AML-193 (cell line): Measurements from ENCODE around the gene SCAMP2.
"Not testable (repeated sequence)": the region's sequence is repeated elsewhere in the genome, so short reads cannot be mapped to it uniquely, and the experiment has no call there.

Source experiments
- DNase-seq, 2 experiments: peaks; one replicate each; lab custom pipeline; 2025; lab: John Stamatoyannopoulos, UW

Gene SCAMP2

DNA sequence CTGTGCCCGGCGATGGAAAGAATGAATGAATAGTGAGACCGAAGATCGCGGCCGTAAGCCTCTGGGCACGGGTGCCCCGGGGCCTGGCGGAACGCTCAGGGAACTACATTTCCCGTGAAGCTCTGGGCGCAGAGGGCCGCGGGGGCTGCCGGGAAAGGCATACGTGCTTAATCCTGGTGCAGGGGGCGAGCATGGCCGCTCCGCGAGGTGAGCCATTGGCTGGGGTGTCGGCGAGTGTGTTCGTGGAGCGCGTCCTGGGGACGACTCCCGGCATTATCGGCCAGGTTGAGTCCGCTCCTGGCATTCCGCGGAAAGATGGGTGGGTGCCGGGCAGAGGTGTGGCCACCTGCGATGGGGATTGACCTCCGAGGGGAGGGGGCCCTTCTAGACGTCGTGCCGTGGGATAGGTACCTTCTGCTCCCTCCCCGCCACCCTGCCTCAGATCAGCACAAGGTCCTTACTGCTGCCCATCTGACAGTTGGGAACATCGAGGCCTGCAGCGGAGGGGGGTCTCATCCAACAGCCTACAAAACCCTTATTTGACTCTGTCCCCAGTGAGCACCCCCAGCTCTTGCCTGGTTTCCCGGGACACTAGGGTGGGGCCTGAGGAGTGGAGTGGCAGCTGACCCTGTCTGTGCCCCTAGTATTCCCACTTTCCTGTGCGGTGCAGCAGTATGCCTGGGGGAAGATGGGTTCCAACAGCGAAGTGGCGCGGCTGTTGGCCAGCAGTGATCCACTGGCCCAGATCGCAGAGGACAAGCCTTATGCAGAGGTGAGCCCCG, 16.9 kb upstream of the SCAMP2 start, which contains the start of gene MPI:
TSS of gene MPI (plus strand) at position 160 of the 782 bp plus-strand sequence. CDS start at position 192, 32 bp downstream.
- DNase-seq = peak; percentile 69 to 74

GRCh38 chr15:74889390-74889882, 16.3 kb upstream of the SCAMP2 start:
- no peak for DNase-seq

GRCh38 chr15:74888716-74889115, 15.6 kb upstream of the SCAMP2 start:
- no peak for DNase-seq

GRCh38 chr15:74887537-74888193, 14.5 kb upstream of the SCAMP2 start:
- DNase-seq = not testable (repeated sequence)

GRCh38 chr15:74885461-74885860, 12.3 kb upstream of the SCAMP2 start:
- DNase-seq = no peak

GRCh38 chr15:74884428-74885223, 11.5 kb upstream of the SCAMP2 start:
- DNase-seq = no peak

DNA sequence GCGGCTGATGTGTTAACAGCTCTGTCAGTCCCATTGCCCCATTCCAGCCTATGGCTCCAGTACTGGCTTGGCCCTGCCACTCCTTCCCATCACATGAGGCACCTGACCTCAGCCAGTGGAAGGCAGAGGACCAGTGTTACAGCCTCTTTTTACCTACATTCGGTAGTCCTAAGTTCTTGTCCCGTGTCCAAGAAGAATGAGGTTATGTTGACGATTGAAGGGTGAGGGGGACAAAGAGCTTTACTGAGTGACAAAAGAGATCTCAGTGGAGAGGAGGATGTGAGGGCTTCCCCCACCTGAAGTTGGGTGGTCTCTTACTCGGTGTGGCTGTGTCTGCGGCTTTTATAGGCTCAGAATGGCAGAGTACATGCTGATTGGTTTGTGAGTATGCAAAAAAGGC, 9.4 kb upstream of the SCAMP2 start:
- DNase-seq = no peak

- DNase-seq = no peak
These were observed 5.1 kb upstream of the SCAMP2 start for GRCh38 chr15:74878273-74878672.

DNA sequence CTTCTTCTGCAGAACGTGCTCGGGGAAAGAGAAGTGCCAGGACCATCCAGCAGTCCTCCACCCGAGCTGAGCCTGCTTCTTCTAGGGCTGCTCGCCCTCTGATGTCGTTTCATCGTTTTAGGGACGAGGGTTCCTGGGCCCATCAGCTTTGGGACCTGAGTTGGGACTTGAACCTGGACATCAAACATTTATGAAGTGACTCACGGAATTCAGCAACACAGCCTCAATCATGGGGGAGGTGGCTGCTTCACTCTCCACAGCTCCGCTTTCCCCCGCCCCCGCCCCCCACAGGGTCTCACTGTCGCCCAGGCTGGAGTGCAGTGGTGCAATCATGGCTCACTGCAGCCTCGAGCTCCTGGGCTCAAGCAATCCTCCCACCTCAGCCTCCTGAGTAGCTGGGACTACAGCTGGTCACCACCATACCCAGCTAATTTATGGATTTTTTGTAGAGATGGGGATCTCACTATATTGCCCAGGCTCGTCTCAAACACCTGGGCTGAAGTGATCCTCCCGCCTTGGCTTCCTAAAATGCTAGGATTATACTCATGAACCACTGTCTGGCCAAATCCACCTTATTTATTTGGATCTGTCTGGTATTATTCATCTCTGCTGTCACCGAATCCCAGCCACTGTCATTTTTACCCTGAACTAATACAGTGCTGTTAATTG, 725 bp upstream of the SCAMP2 start:
- peak; percentile 33 to 47 for DNase-seq

DNA sequence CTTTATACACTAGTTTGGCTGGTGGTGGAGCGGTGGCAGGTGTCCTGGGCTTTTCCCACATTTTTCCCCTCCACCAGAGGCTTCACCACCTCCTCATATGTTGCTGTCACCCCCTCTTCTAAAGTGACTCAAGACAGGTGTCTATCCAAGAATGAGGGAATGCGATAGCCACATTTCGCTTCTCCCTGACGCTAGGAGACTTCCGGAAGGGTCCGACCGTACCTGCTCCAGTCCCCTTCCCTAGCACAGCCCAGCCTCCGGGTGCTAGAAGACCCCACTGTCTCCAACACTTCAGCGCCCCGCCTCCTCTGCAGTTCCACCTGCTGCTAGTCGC, 496 bp downstream of the SCAMP2 start:
- DNase-seq = no peak

DNA sequence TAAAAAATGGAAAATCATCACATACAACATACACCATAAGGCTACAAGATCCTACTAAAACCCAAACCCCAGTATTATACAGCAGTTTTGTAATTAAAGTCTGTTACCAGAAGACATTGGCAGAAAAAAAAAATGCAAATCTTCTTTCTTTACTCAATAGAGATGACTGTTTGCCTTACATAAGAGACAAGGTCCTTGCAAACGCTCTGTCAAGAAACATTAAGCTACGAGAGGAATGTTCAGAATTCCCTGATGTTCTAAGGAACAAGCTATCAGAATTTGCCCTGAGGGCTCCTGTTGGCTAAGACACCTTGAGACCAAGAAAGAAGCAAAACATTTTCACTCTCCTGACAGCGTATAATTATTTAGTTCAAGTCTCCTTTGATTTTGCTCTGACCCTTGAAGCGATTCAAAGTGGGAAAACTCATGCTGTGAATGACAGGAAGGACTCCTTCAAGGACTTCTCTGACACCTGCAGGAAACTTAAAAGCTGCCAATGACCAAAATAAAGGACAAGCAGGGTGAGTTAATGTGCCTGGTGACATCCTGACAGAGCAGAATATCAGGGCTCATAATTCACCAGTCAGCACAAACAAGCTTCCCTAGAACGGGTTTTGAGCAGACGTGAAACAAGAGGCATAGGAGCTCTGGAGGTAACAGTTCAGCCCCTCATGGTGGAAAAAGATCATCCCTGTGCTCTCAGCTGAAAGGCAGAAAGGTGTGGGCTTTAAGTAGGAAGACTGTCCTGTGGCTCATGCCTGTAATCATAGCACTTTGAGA, 2.5 kb downstream of the SCAMP2 start:
- no peak for DNase-seq

- DNase-seq = peak; percentile 96 to 98
These were observed 3.3 kb downstream of the SCAMP2 start for GRCh38 chr15:74869726-74870407.

- DNase-seq = no peak
These were observed 3.8 kb downstream of the SCAMP2 start for GRCh38 chr15:74869372-74869725.

DNA sequence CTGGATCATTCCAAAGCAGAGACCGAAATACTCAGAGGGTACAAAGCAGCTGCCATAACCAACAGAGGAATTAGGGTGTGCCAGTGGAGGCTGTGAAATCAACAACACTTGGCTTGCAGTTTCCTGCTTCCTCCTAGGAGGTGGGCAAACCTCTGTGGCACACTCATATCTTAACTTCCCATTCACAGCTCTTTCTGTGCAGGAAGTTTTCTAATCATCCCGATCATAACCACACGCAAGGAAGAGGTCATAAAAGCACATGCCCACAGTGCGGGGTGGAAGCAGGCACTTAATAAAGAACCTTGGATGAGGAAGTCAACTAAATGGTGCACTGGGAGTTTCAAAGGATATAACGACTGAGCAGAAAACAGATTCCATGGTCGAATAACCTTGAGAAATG, 5.1 kb downstream of the SCAMP2 start:
- peak; percentile 86 to 87 for DNase-seq

DNA sequence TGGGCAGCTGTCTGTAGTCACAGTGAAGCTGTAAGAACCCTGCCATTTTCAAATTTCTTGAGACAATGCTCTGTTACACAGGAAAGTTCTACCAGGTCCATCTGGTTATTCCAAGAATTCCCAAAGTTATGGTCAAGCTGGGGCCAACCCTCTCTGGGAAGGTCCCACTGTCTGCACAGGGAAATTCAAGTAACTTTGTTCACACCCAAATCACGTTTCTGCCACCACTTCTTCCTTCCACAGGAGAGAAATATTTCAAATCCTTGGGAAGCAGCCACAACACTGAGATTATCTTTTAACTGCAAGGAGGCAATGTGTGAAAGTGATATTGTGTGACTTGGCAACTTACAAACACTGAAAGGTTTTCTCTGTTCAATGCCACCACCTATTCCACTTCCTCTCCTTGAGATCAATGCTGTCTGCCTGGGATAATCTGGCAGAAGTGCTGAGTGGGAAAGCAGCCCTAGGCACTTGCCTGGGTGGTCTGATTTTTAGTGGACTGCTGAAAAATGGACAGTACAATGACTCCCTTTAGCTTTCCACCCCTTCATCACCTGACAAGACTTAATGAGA, 5.6 kb downstream of the SCAMP2 start:
- no peak for DNase-seq

GRCh38 chr15:74866090-74866489, 7.1 kb downstream of the SCAMP2 start:
- no peak for DNase-seq

DNA sequence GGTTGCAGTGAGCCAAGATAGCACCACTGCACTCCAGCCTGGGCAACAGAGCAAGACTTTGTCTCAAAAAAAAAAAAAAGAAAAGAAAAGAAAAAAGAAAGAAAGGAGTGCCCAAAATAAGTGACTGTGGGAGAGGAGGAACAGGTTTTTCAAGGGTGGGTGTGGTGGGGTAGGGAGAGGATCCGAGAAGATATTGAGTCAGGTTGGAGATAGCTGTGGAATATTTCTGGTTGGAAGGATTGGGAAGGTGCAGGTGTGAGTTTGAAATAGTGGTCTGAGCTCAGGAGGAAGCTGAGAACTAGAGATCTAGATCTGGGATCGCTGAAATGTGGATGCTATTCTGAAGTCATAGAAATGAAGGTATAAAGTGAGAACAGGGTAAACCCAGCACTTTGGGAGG, 7.8 kb downstream of the SCAMP2 start:
- DNase-seq = no peak

- no peak for DNase-seq
These were observed 8.9 kb downstream of the SCAMP2 start for GRCh38 chr15:74864296-74864695.

DNA sequence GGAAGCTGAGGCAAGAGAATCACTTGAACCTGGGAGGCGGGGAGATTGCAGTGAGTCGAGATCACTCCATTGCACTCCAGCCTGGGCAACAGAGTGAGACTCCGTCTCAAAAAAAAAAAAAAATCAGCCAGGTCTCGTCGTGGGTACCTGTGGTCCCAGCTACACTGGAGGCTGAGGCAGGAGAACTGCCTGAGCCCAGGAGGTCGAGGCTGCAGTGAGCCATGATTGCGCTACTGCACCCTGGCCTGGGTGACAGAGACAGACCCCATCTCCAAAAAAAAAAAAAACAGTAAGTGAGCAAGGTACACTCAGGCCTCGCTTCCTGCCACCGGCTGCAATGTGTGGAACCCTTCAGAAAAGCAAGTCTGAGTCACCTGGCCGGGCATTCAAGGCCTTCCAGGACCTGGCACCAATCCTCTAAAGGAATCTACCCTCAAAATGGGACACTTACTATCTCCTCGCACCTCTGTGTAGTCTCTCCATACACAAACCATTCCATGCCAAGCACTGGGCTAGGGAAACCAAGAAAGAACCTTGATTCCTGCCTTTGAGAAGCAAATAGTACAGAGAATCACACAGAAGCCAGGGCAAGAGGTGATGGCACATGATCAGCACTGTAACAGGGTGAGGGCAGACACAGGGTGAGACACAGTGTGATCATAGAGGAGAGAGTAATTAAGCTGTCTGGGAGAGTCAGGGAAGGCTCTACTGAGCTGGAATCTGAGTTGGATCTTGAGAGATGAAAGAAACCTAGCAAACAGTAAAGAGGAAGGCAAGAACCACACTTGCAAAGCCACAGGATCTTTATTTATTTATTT, 9.7 kb downstream of the SCAMP2 start:
- DNase-seq = no peak

DNA sequence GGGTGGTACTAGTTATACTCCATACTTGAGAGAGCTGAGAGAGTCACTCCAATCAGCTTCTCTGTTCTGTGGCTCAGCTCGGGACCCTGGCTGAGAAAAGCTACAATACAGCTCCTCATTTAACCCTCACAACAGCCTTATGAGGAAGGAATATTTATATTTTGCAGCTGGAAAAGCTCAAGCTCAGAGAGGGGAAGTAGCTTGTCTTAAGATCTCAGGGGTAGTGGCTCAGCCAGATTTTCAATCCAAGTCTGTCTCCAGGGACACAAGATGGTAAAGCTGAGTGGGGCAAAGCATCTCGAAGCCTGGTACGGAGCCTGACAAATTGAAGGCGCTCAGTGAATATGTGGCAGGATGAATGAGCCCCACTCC, 14.8 kb downstream of the SCAMP2 start:
- DNase-seq = no peak
